ENCODE results near the gene ALDH1L2.
"Not testable (repeated sequence)": the region's sequence is repeated elsewhere in the genome, so short reads cannot be mapped to it uniquely, and the experiment has no call there.

Gene ALDH1L2

DNA sequence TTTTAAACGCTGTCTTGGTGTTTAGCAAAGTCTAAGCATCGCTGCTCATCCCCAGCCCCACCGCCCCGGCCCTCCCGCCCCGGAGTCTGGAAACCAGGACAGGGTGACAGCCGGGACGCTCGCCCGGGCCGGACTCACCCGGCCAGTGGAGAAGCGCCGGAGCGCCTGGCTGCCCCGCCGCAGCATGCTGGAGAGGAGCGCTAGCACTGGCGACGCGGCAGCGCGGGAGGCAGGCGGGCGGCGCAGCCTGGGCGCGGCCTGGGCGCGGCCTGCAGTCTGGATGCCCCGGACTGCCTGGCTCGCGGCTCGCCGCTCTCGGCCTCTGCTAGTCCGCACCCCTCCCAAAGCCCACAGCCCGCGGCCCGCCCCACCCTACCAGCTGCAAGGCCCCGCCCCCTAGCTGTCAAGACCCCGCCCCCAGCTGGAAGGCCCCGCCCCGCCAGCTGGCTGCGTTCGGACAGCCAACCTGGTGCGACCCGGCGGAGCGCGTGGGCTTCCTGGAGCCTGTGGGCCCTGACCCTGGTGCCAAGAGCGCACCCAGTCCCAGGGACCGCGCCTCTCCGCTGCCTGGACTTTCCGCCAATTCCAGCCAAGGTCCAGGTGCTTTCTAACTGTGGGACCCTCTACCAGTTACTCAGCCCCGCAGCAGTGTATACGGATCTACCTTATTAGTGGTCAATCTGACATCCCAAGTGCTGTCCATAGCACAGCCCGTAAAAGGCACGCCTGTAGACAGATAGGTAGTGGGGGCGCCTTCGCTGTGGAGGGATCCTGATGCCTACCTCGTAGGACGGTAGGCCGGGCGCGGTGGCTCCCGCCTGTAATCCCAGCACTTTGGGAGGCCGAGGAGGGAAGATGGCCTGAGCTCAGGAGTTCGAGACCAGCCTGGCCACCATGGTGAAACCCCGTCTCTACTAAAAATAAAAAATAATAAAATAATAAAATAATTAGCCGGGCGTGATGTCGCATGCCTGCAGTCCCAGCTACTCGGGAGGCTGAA, at the start of gene ALDH1L2:
TSS of gene ALDH1L2 (minus strand) at position 208 of the 1,000 bp plus-strand sequence. CDS start at position 186, 22 bp downstream.
- peak; percentile 71 for DNase-seq (ENCODE audit: low spot score)

DNA sequence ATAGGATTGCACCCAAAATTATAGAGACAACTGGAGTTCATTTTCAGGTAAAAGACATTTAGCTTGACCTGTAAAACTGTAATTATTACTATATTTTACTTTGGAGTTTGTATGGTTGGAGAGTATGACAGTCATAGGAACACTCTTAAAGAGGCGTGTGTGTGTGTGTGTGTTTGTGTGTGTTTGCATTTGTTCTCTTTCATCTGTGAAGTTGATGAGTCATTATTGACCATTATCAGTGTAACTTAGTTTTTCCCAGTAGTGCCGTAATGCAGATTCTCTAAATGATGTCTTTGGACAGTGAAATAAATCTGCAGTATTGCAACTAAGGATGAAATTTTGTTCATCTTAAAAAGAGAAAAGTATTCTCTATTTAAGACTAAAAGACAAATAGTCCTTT, 36.3 kb upstream of the ALDH1L2 start:
- no peak for DNase-seq (ENCODE audit: low spot score)

DNA sequence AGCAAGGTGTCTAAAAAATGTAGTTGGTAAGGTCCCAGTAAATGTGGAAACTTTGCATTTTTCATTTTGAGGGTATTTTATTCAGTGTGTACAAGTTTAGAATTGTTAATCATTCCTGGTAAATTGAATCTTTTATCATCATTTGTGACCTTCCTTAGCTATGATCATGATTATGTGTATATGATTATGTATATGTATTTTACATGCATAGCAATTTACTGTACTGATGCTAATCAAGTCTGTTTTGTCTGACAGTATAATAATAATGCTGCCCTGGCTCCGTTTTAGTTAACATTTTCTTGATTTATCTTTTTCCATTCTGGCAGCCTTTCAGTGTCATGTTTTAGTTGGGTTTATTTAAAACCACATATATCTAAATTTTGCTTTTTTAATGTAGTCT, 32.7 kb upstream of the ALDH1L2 start:
- DNase-seq (ENCODE audit: low spot score), result no peak

DNA sequence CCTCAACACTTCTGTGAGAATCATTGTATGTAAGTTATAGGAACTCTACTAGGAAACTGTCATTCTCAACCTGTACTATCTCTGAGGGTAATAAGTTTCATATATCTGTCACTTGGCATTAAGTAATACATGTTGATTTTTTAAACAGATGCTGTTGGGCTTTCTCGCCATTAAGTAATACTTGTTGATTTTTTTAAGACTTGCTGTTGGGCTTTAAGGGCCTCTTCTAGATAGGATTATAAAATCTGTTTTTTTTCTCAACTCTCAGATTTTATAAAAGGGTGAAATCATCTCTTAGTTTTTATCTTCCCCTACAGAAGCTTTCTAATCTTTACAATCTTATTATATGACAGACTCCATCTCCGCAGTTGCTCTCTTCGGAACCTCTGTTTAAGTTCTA, 28.8 kb upstream of the ALDH1L2 start:
- DNase-seq (ENCODE audit: low spot score), result no peak

DNA sequence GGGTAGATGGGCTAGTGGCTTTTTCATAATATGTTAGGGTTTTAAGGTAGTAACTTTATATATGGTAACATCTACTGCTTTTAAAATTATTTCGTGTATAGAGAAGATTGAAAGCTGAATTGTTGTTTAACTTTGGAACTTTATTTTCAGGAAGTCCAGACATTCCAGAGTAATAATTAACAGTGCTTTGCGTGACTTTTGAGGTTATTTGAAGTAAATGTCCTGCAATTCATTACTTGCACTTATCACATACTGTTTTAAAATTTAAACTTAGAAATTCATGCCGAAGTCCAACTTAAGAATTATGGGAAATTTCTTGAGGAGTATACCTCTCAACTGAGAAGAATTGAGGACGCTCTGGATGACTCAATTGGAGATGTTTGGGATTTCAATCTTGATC, 26.6 kb upstream of the ALDH1L2 start:
- no peak for DNase-seq (ENCODE audit: low spot score)

DNA sequence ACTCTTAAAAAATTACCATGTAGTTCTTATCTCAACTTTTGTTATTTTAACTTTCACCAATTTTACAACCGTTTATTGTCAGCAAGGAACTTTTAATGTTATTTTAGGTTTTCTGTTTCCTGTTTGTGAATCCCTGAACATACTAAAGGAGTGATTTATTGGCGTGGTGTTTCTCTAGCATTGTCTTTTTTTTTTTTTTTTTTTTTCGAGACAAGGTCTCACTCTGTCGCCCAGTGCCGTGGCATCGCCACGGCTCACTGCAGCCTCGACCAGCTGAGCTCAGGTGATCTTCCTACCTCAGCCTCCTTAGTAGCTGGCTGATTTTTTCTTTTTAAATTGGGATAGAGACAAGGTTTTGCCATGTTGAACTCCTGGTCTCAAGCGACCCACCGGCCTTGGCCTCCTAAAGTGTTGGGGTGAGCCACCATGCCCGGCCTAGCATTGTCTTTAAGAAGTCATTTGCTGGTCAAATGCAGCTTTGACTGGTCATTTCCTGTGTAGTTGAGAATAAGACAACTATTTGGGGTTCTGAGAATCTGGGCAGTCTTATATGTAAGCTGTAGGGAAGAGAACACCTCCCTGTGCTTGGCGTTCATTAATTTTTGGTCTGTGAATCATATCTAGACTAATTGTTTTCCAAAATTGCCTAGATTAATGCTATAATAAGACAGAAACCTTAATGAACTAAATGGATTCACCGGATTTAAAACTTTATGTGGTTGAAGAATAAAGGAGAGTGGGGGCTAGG, 25.4 kb upstream of the ALDH1L2 start:
- DNase-seq (ENCODE audit: low spot score), result no peak

DNA sequence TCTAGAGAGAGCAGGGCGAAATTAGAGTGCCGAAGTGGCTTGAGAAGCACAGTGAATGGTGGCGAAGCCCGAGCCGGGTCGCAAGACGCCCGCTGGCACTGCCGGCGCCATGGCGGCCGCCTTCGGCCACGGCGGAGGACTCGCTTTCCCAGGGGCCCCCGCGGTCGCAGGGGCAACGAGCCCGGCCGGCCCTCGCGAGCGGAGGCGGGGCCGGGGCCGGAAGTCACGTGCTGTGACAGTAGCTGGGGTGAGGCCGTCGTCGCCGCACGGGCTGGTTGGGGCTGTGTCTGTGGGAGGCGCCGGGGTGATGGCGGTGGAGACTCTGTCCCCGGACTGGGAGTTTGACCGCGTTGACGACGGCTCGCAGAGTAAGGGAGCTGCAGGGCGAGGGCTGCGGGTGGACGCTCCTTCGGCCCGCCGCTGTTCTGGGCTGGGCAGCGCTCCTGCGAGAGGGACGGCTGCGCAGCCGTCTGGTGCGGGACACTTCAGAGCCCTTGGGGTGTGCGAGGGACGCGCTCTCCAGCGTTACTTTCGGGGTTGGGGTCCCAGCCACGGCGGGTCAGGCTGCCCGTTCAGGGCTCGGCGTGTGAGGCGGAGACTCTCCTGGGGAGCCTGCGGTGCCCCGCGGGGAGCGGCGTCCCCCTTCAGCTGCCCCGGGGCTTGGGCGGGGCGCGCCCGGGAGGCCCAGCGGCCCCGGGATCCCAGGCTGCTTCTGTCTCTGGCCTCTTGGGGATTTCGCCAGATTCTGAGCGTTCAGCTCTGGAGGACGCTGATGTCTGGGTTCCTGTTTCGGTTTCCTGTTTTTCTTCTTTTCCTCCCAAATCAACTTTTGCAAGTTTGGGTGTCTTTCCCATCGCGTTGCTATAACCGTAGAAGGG, 23.5 kb upstream of the ALDH1L2 start, which contains the start of gene WASHC4:
TSS of gene WASHC4 (plus strand) at position 238 of the 878 bp plus-strand sequence. CDS start at position 308, 70 bp downstream.
- DNase-seq (ENCODE audit: low spot score), result peak; percentile 95

DNA sequence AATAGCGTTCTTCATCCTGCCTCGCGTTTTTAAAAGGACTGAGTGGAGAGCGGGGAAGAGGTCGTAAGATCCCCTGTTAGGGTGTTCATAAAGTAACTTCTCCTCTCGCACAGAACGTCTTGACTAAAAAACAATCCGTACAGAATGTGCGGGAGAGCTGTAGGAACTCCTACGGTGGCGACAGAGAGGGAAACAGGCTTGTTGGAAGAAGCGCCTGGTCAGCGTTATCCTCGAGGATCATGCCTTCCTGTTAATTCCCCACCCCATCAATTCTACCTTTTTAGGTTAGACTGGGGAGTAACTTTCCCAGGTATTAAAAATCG, 22.9 kb upstream of the ALDH1L2 start:
- DNase-seq (ENCODE audit: low spot score), result no peak

DNA sequence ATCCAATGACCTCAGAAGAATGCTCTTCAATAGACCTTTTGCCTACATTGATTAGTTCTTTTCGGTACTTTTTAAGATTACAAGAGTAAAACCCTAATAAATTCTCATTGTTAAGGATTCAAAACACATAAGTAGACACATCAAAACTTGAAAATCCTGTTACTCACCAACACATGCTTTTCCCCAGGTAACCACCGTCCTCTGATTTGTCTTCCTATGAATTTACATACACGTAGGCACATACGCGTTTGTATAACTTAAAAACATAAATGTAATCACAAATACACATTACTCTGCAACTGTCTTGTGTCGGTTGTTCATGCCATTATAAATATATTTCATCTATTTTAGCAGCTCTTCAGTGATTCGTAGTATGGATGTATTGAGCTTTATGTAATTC, 22.4 kb upstream of the ALDH1L2 start:
- no peak for DNase-seq (ENCODE audit: low spot score)

DNA sequence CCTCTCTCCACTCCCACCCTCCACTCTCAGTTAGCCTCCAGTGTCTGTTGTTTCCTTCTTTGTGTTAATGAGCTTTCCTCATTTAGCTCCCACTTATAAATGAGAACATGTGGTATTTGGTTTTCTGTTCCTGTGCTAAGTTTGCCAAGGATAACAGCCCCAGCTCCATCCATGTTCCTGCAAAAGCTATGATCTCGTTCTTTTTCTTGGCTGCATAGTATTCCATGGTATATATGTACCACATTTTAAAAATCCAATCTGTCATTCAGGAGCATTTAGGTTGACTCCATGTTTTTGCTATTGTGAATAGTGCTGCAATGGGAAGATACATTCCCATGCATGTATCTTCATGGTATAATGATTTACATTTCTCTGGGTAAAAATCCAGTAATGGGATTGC, 20.5 kb upstream of the ALDH1L2 start:
- no peak for DNase-seq (ENCODE audit: low spot score)

DNA sequence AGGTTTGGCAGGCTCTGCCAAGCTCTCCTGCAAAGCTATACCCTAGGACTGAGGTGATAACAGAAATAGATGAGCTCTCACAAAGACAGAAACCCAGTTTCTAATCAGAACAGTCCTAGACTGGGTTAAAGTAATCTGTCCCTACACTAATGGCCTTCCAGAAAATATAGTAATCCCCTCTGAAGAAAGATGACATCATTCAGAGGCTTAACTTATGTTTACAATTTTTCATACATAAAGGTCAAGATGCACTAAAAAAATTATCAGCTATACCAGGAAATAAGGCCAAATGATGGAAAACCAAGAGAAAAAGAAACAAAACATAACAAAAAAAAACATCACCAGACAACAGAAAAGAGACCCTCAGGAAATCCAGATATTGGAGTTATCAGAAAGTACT, 18.4 kb upstream of the ALDH1L2 start:
- no peak for DNase-seq (ENCODE audit: low spot score)

DNA sequence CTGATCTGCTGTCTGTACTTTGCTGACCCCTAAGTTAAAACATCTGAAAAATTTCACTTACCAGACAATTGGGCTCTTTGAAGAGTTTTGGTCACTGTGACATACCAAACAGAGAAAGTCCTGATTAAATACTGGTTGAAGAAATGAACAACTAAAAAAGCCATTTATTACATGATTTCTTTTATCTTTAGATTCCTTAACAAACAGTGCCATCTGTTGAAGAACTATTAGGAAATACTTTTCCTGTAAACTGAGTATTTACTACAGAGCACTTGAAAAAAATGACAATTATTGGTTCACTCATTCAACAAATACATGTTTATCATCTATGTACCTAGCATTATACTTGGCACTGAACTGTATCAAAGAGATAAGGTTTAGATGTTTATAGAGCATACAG, 16.7 kb upstream of the ALDH1L2 start:
- no peak for DNase-seq (ENCODE audit: low spot score)

DNA sequence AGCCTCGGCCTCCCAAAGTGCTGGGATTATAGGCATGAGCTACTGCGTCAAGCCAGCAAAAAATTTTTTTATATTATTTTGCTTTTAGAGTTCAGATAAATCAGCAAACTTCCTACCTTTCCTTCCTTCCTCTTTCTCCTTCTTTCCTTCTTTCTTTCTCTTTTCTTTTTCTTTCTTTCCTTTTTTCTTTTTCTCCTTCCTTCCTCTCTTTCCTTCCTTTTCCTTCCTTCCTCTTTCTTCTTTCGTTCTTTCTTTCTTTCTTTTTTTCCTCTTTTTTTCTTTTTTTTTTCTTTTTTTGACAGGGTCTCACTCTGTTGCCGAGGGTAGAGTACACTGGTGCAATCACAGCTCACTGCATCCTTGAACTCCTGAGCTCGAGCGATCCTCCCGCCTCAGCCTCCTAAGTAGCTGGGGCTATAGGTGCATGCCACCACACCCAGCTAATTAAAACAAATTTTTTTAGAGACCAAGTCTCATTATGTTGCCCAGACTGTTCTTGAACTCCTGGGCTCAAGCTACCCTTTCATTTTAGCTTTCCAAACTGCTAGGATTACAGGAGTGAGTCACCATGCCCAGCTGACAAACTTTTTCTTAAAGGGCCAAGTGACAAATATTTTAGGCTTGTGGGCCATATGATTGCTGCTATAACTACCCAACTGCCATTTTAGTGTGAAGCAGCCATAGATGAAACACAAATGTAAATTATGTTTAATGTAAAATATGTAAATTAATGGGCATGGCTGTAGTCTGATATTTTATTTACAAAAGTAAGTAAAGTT, 16.1 kb upstream of the ALDH1L2 start:
- DNase-seq (ENCODE audit: low spot score), result no peak

DNA sequence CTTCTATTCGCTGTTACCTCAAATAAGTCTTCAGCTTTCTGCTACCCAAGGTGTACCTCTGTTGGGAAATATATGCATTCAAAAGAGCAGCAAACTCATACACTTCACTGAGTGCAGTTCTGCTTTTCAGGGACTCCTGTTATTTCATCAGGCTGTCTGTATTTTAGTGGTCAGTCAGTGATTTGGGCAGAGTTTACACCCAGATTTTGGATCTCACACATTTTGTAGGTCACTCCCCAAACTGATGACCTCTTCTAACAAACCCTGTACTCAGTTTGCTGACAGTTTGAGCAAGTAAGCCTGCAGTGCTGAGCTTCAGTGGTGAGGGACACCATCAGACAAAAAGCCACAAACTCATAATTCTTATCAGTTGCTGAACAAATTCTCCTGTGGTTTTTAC, 15.1 kb upstream of the ALDH1L2 start:
- no peak for DNase-seq (ENCODE audit: low spot score)

DNA sequence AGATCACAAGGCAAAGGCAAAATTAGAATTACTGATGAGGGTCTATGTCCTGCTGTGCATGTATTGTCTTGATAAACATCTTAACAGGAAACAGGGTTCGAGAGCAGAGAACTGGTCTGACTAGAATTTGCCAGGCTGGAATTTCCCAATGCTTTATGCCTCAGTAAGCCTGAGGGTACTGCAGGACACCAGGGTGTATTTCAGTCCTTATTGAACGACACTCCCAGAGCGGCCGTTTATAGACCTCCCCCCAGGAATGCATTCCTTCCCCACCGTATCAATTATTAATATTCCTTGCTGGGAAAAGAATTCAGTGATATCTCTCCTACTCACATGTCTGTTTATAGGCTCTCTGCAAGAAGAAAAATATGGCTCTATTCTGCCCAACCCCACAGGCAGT, 11.1 kb upstream of the ALDH1L2 start:
- not testable (repeated sequence) for DNase-seq (ENCODE audit: low spot score)

DNA sequence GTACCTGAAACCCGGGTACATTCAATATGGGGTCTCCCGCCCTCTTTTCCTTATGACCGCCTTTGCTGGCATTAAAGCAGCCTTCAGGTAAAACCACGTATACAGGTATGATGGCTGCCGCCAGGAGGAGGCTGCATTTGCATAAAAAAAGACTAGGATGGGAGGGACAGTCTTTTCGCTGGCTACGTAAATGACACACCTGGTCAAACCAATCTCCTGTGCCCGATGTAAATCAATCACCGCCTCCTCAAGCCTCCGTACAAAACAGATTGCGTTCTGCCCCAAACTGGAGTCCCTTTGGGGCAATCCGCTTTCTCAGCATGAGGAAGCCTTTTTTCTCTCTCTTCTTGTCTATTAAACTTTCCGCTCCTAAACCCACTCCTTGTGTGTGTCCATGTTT, 8.1 kb upstream of the ALDH1L2 start:
- DNase-seq (ENCODE audit: low spot score), result no peak

DNA sequence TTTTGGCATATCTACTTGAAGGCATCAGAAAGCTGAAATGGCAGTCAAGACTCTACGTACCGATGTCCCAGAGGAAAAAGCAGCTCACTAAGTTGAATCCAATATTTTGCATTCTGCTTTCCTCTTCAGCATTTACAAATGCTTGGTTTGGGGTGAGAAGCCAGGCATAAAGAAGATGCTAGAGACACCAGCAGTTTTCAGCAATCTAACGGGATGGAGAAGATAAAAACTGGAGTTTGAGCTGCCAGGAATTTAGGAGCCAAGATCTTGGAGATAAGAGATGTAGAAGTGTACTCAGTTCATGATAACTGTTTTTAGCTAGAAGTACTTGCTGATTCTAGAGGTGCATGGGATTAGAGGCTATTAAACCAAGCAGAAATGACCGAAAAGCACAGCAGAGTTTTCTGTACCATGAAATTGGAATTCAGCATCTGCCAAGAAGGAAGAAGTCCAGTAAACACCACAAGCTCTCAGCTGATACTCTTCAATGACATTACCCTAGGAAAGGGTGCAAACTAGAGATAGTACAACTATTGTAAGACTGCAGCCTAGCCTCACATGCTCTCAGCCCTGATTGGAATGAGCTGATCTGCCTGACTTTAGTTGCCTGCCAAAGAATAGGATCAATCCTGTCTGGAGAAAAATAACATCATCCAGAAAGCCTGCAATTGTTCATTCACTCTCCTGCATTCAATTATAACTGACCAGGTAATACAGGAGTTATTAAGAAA, 7.4 kb upstream of the ALDH1L2 start:
- DNase-seq (ENCODE audit: low spot score), result no peak

DNA sequence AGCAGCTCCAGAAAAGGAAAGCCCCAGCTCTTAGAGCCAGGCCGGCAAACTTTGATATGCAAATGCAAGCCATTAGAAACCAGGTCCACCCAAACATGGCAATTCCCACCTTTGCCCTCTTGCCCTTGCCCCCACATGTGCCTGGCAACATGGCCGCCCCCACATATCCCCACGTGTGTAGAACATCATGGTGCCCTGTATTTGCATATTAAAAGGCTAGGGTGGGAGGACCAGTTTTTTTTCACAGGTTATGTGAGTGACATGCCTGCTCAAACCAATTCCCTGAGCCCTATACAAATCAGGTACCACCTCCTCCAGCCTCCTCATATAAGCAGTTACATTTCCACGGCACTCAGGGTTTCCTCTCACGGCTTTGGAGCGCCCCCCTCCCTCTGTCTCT, 6.1 kb upstream of the ALDH1L2 start:
- no peak for DNase-seq (ENCODE audit: low spot score)

DNA sequence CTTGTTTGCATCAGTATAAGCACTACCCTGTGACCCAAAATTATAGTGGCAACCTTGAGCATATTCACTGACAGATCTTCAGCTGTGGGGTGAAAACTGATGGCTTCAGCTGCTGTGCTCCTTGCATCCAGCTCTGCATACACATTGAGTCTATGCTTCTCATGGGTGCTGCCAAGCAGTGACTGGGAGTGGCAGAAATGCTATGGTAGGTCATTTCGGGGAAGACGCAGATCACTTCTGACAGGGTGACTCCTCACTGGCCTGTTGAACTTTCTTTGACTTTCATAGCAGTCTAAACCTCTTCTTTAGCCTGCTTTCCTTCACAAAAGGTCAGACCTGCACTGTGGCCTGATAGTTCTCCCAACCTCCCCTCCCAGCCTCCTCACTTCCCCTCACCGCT, 5.6 kb upstream of the ALDH1L2 start:
- no peak for DNase-seq (ENCODE audit: low spot score)

DNA sequence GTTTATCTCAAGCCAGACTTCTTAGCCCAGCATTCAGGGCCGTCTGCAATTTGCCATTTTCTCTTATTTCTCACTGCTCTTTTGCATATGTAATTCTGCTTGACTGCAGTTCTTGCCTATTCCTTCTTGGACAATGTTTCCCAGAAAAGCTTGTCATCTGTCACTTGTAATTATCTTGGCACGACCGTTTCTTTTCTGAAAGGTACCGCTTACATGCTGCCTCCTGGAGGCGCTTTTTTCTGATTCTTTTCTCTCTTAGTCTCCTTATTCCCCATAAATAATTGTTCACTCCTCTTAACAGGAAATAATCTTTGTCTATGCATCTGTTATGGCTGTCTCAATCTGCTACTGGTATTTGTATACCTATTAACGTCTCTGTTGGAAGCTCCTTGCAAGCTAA, 1.2 kb upstream of the ALDH1L2 start:
- no peak for DNase-seq (ENCODE audit: low spot score)

Measured in globus pallidus (tissue), 1 donor.